Measurements from ENCODE around the gene PKD2. TPM values are rescaled to one million over a fixed set of nuclear protein-coding genes. Genes with fewer than 3 reads are reported as not detected.
"Not testable (repeated sequence)": the region's sequence is repeated elsewhere in the genome, so short reads cannot be mapped to it uniquely, and the experiment has no call there.

PKD2 gene
- total RNA-seq, 2 donors from 2014 or later = 7.8 to 19.5 TPM

- Mint-ChIP-seq H3K27ac (no peak overlapping the region), H3K27me3 (peaks cover 11 to 31% of the 10 kb centered on the region in 2 donors), H3K36me3 (no peaks in the 10 kb centered on the region)
These were observed 28.8 kb upstream of the PKD2 start for GRCh38 chr4:87978681-87979080.

GRCh38 chr4:87979810-87980209, 27.6 kb upstream of the PKD2 start:
- DNase-seq (ENCODE audit: low spot score) (no peak), ATAC-seq (no peak)
- H3K9me3 Mint-ChIP-seq = no peaks in the 10 kb centered on the region
- H3K4me3 Mint-ChIP-seq = no peak overlapping the region
- peaks cover 4 to 5% of the 10 kb centered on the region in 2 donors for H3K4me1 Mint-ChIP-seq (ENCODE audit: low read depth in 2 of 2)
- H3K27ac Mint-ChIP-seq = no peak overlapping the region
- H3K36me3 Mint-ChIP-seq = no peaks in the 10 kb centered on the region
- peaks cover 9 to 35% of the 10 kb centered on the region in 2 donors for H3K27me3 Mint-ChIP-seq

More at GRCh38 chr4:87978681-87979080, 28.8 kb upstream of the PKD2 start:
- DNase-seq (ENCODE audit: low spot score) (no peak), ATAC-seq (no peak)
- no peak overlapping the region for H3K4me3 Mint-ChIP-seq
- no peaks in the 10 kb centered on the region for H3K9me3 Mint-ChIP-seq
- peaks cover 4 to 5% of the 10 kb centered on the region in 2 donors for H3K4me1 Mint-ChIP-seq (ENCODE audit: low read depth in 2 of 2)

GRCh38 chr4:87981486-87981885, 25.9 kb upstream of the PKD2 start:
- Mint-ChIP-seq H3K27me3 (peaks cover 9 to 37% of the 10 kb centered on the region in 2 donors), H3K36me3 (no peaks in the 10 kb centered on the region), H3K9me3 (no peaks in the 10 kb centered on the region), H3K27ac (no peak overlapping the region), H3K4me1 (ENCODE audit: low read depth in 2 of 2) (peaks cover 0 to 5% of the 10 kb centered on the region in 2 donors), H3K4me3 (no peak overlapping the region)
- ATAC-seq (no peak), DNase-seq (ENCODE audit: low spot score) (no peak)

GRCh38 chr4:87982036-87982435, 25.4 kb upstream of the PKD2 start:
- DNase-seq (ENCODE audit: low spot score) (no peak), ATAC-seq (no peak)
- no peak overlapping the region for H3K27ac Mint-ChIP-seq

GRCh38 chr4:87982446-87983010, 24.9 kb upstream of the PKD2 start:
- peaks cover 0 to 5% of the 10 kb centered on the region in 2 donors for H3K4me1 Mint-ChIP-seq (ENCODE audit: low read depth in 2 of 2)
- peaks cover 10 to 40% of the 10 kb centered on the region in 2 donors for H3K27me3 Mint-ChIP-seq
- no peak for ATAC-seq
- no peak for DNase-seq (ENCODE audit: low spot score)
- H3K27ac Mint-ChIP-seq = no peak overlapping the region
- H3K4me3 Mint-ChIP-seq = no peak overlapping the region
- no peaks in the 10 kb centered on the region for H3K9me3 Mint-ChIP-seq
- H3K36me3 Mint-ChIP-seq = no peaks in the 10 kb centered on the region

More at GRCh38 chr4:87982036-87982435, 25.4 kb upstream of the PKD2 start:
- Mint-ChIP-seq H3K4me3 (no peak overlapping the region), H3K4me1 (ENCODE audit: low read depth in 2 of 2) (peaks cover 0 to 5% of the 10 kb centered on the region in 2 donors), H3K36me3 (no peaks in the 10 kb centered on the region), H3K27me3 (peaks cover 9 to 37% of the 10 kb centered on the region in 2 donors), H3K9me3 (no peaks in the 10 kb centered on the region)

- Mint-ChIP-seq H3K27ac (no peak overlapping the region), H3K4me1 (ENCODE audit: low read depth in 2 of 2) (peaks cover 0 to 5% of the 10 kb centered on the region in 2 donors), H3K4me3 (no peak overlapping the region), H3K27me3 (peaks cover 10 to 44% of the 10 kb centered on the region in 2 donors), H3K36me3 (no peaks in the 10 kb centered on the region), H3K9me3 (no peaks in the 10 kb centered on the region)
- ATAC-seq (no peak), DNase-seq (ENCODE audit: low spot score) (no peak)
These were observed 23.4 kb upstream of the PKD2 start for GRCh38 chr4:87983996-87984395.

GRCh38 chr4:87985097-87985886, 22.1 kb upstream of the PKD2 start:
- Mint-ChIP-seq H3K27ac (no peak overlapping the region), H3K4me3 (no peak overlapping the region)
- DNase-seq (ENCODE audit: low spot score) = no peak

GRCh38 chr4:87985887-87986200, 21.6 kb upstream of the PKD2 start:
- Mint-ChIP-seq H3K36me3 (no peaks in the 10 kb centered on the region), H3K9me3 (no peaks in the 10 kb centered on the region), H3K4me3 (no peak overlapping the region), H3K27ac (no peak overlapping the region), H3K4me1 (ENCODE audit: low read depth in 2 of 2) (peaks cover 0 to 5% of the 10 kb centered on the region in 2 donors), H3K27me3 (peaks cover 10 to 58% of the 10 kb centered on the region in 2 donors)
- ATAC-seq (no peak), DNase-seq (ENCODE audit: low spot score) (no peak)

More at GRCh38 chr4:87985097-87985886, 22.1 kb upstream of the PKD2 start:
- peak; percentile 69 to 74 for ATAC-seq
- peaks cover 0 to 5% of the 10 kb centered on the region in 2 donors for H3K4me1 Mint-ChIP-seq (ENCODE audit: low read depth in 2 of 2)
- no peaks in the 10 kb centered on the region for H3K9me3 Mint-ChIP-seq
- peaks cover 10 to 54% of the 10 kb centered on the region in 2 donors for H3K27me3 Mint-ChIP-seq
- H3K36me3 Mint-ChIP-seq = no peaks in the 10 kb centered on the region

- H3K36me3 Mint-ChIP-seq = no peaks in the 10 kb centered on the region
- DNase-seq (ENCODE audit: low spot score) = no peak
- no peak for ATAC-seq
- H3K9me3 Mint-ChIP-seq = no peaks in the 10 kb centered on the region
- H3K4me3 Mint-ChIP-seq = no peak overlapping the region
- H3K27ac Mint-ChIP-seq = no peak overlapping the region
- peaks cover 0 to 5% of the 10 kb centered on the region in 2 donors for H3K4me1 Mint-ChIP-seq (ENCODE audit: low read depth in 2 of 2)
- peaks cover 10 to 58% of the 10 kb centered on the region in 2 donors for H3K27me3 Mint-ChIP-seq
These were observed 20.9 kb upstream of the PKD2 start for GRCh38 chr4:87986508-87986907.

- peaks cover 0 to 5% of the 10 kb centered on the region in 2 donors for H3K4me1 Mint-ChIP-seq (ENCODE audit: low read depth in 2 of 2)
- H3K9me3 Mint-ChIP-seq = no peaks in the 10 kb centered on the region
- H3K27ac Mint-ChIP-seq = no peak overlapping the region
- DNase-seq (ENCODE audit: low spot score) (no peak), ATAC-seq (no peak)
- peaks cover 11 to 43% of the 10 kb centered on the region in 2 donors for H3K27me3 Mint-ChIP-seq
- H3K36me3 Mint-ChIP-seq = no peaks in the 10 kb centered on the region
- H3K4me3 Mint-ChIP-seq = no peak overlapping the region
These were observed 17.7 kb upstream of the PKD2 start for GRCh38 chr4:87989765-87990164.

GRCh38 chr4:87995435-87995834, 12.0 kb upstream of the PKD2 start:
- no peaks in the 10 kb centered on the region for H3K9me3 Mint-ChIP-seq
- H3K27me3 Mint-ChIP-seq = peaks cover 7 to 16% of the 10 kb centered on the region in 2 donors
- no peaks in the 10 kb centered on the region for H3K36me3 Mint-ChIP-seq
- DNase-seq (ENCODE audit: low spot score) (no peak), ATAC-seq (no peak)
- H3K4me1 Mint-ChIP-seq (ENCODE audit: low read depth in 2 of 2) = no peaks in the 10 kb centered on the region
- H3K4me3 Mint-ChIP-seq = no peak overlapping the region
- H3K27ac Mint-ChIP-seq = no peak overlapping the region

- peaks cover 4 to 13% of the 10 kb centered on the region in 2 donors for H3K27me3 Mint-ChIP-seq
- H3K4me1 Mint-ChIP-seq (ENCODE audit: low read depth in 2 of 2); ATAC-seq: not testable (repeated sequence)
These were observed 8.2 kb upstream of the PKD2 start for GRCh38 chr4:87999191-87999691.

GRCh38 chr4:88001871-88002270, 5.6 kb upstream of the PKD2 start:
- H3K4me3 Mint-ChIP-seq = no peak overlapping the region
- H3K27ac Mint-ChIP-seq = no peak overlapping the region
- no peaks in the 10 kb centered on the region for H3K9me3 Mint-ChIP-seq
- DNase-seq (ENCODE audit: low spot score) = no peak
- no peak for ATAC-seq
- peaks cover 0 to 6% of the 10 kb centered on the region in 2 donors for H3K27me3 Mint-ChIP-seq
- H3K36me3 Mint-ChIP-seq = no peaks in the 10 kb centered on the region
- H3K4me1 Mint-ChIP-seq (ENCODE audit: low read depth in 2 of 2) = peaks cover 6 to 7% of the 10 kb centered on the region in 2 donors

More at GRCh38 chr4:87999191-87999691, 8.2 kb upstream of the PKD2 start:
- H3K27ac Mint-ChIP-seq; H3K4me3 Mint-ChIP-seq; H3K9me3 Mint-ChIP-seq; H3K36me3 Mint-ChIP-seq; DNase-seq (ENCODE audit: low spot score): not testable (repeated sequence)

GRCh38 chr4:88002786-88003185, 4.6 kb upstream of the PKD2 start:
- Mint-ChIP-seq H3K9me3 (no peaks in the 10 kb centered on the region), H3K27ac (no peak overlapping the region), H3K36me3 (no peaks in the 10 kb centered on the region), H3K27me3 (peaks cover 0 to 6% of the 10 kb centered on the region in 2 donors), H3K4me1 (ENCODE audit: low read depth in 2 of 2) (peaks cover 8 to 9% of the 10 kb centered on the region in 2 donors), H3K4me3 (no peak overlapping the region)
- ATAC-seq (no peak), DNase-seq (ENCODE audit: low spot score) (no peak)

Measured in natural killer cell treated with Interleukin-12 subunit alpha and Interleukin-12 subunit beta and Interleukin-15 and Interleukin-18, amount 100 ng/mL, for 72 hours (primary cell).